OCI-LY1 (cell line): ENCODE results near the gene SKA1.

Experiments used
- CTCF ChIP-seq: fragments of 200-600 bp; sonication (generic), shearing (Covaris generic); IDR thresholded peaks from 2 replicates; pipeline ENCODE4 v1.5.1; 2017; ENCODE audit warnings: mild to moderate bottlenecking, antibody characterized with exemption, low read length, moderate library complexity, mixed read lengths
- EZH2 ChIP-seq: fragments of 200-600 bp; sonication (generic), shearing (Covaris generic); IDR thresholded peaks from 2 replicates; pipeline ENCODE4 v1.8.0; 2017; ENCODE audit warnings: borderline replicate concordance, mixed run types, mild to moderate bottlenecking, antibody characterized with exemption, low read length, moderate library complexity, mixed read lengths

- TF ChIP-seq CTCF (no peak), EZH2 (no peak)
Measured at GRCh38 chr18:50360611-50361010, 14.2 kb upstream of the SKA1 start.
